GM12874 (cell line): ENCODE data around the gene UGT1A1.

Experiments
- TF ChIP-seq, protein P1 (sequence below): IDR thresholded peaks from 2 replicates; pipeline ENCODE4 v1.5.1; 2011; ENCODE audit warnings: low read depth, mild to moderate bottlenecking, control low read depth, low read length, moderate library complexity; ENCODE audit not compliant: insufficient read depth

UGT1A1 gene

DNA sequence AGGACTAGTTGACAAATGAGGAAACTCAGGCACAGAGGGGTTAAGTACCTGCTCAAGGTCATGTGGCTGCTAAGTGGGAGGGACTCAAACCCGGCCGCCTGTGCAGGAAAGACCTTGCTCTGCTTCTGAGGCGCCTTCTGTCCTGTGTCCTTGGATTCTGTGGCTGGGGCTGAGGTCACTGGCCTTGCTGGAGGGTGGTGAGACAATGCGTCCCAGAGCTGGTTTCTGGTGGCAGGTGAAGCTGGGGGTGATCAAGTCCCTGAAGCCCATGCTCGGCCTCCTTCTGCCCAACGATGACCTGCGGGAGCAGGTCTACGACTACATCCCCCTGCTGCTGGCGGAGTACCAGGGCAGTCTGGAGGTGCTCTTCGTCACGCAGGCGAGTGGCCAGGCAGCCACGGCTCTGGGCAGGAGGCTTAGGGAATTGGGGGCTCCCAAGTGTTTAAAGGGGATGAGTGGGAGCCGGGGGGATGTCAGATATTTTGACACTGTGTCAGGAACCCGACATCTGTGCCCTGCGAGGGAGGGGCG lies 34.1 kb downstream of the UGT1A1 start:
- TF ChIP-seq, protein P1, sequence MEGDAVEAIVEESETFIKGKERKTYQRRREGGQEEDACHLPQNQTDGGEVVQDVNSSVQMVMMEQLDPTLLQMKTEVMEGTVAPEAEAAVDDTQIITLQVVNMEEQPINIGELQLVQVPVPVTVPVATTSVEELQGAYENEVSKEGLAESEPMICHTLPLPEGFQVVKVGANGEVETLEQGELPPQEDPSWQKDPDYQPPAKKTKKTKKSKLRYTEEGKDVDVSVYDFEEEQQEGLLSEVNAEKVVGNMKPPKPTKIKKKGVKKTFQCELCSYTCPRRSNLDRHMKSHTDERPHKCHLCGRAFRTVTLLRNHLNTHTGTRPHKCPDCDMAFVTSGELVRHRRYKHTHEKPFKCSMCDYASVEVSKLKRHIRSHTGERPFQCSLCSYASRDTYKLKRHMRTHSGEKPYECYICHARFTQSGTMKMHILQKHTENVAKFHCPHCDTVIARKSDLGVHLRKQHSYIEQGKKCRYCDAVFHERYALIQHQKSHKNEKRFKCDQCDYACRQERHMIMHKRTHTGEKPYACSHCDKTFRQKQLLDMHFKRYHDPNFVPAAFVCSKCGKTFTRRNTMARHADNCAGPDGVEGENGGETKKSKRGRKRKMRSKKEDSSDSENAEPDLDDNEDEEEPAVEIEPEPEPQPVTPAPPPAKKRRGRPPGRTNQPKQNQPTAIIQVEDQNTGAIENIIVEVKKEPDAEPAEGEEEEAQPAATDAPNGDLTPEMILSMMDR = no peak

- TF ChIP-seq, protein P1 = no peak
These were observed 35.7 kb downstream of the UGT1A1 start for GRCh38 chr2:233795735-233796171.

GRCh38 chr2:233796254-233796653 lies 36.2 kb downstream of the UGT1A1 start:
- TF ChIP-seq, protein P1 = no peak

DNA sequence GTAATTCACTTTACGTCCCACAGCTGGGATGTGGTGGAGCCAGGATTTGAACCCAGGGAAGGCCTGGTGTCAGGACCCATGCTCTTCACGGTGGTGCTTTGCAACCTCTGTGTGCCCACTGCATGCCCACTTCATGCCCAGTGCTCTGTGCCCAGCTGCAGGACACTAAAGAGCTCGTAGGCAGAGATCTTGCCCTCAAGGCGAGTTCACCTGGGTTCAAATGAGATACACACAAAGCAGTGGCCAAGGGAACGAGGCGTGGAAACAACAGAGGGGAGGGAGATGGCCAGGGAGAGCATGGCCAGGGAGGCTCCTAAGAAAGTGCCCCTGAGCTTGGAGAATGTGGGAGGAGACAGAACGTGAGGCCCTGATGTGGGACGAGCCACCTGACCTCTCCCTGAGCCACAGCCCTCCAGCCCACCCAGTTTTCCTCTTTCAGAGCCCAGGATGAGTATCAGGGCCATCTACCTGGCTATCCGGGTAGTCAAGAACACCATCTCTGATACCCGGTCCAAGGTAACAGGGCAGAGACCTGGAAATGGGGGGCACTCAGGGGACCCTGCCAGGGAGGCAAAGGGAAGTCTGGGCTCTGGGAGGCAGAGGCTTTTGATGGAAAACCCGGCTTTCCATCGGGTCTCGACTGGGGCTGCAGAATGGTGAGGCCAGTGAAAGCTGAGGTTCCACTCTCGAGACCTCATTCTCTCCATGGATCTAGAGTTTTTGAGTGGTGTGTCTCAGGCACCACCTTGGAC lies 38.4 kb downstream of the UGT1A1 start:
- TF ChIP-seq, protein P1 = no peak

- TF ChIP-seq, protein P1 = no peak
These were observed 39.1 kb downstream of the UGT1A1 start for GRCh38 chr2:233799087-233799665.

DNA sequence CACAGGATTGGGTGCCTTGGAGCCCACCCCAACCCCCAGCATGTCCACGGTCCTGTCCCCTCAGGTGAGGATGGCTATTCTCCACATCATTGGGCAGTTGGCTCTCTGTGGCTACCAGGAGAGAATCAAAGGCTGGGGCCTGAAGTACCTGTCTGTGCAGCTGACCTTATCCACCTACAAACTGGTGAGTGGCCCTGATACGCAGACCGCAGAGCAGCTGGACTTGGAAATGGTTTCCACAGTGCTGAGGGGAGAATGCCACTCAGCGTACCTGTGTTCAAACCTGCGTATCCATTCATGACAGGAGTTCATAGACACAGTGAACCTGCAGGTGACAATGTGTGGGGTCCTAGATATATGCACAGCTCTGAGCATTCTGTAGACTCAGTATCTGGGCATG lies 39.6 kb downstream of the UGT1A1 start:
- TF ChIP-seq, protein P1 = no peak

DNA sequence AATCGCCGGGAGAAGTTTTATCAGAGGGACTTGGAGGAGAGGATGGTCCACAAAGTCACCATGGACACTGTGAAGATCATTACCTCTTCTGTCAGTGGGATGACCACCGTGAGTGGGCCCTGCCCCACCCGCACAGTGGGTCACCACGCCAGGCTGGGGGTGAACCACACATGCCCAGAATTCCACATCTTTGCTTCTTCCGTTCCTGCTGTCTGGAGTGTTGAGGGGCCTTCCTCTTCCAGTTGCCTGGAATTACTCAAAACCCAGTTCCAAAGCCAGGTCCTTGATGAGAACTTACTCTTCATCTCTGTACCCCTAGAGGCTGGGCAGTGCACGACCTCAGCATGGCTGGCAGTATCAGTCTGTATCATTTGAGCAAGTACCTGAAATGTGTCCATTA lies 40.1 kb downstream of the UGT1A1 start:
- TF ChIP-seq, protein P1 = no peak
